ENCODE data around the gene DNAI7. TPM values are rescaled to one million over a fixed set of nuclear protein-coding genes. Genes with fewer than 3 reads are reported as not detected.

The DNAI7 gene
- total and polyA plus RNA-seq, 2 donors (not counting 1 experiment from before 2014, with no cell fraction given) = 0.62 TPM; not detected in 1

DNA sequence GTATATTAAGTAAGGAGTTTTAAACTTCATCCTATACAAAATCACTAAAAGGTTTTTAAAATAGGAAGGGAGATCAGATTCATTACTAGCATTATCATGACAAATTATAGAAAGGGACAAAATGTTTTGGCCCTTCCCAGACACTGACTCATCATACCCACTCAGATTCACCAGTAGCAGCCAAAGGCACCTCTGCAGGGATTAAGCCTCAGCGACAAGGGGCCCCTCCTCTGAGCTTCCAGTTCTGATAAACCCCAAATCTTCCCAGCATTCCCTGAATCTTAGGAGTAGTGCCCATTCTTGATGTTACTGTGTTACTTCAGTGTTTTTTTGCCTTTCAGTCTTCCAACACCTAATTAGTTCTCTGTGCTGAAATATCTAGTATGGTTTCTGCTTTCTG, 41.2 kb upstream of the DNAI7 start:
- Histone ChIP-seq H3K79me2 (ENCODE audit: control insufficient read depth, insufficient read depth, low read length) (peaks cover 66% of the 10 kb centered on the region), H3K9me3 (ENCODE audit: control extremely low read depth in 1 of 3, control insufficient read depth in 2 of 3, insufficient read depth in 1 of 3, low read length in 2 of 3) (no peaks in the 10 kb centered on the region), H4K20me1 (ENCODE audit: control insufficient read depth, insufficient read depth, low read length, poor library complexity, severe bottlenecking) (peaks cover 19% of the 10 kb centered on the region), H3K9ac (ENCODE audit: low read length) (no peak overlapping the region), H2AFZ (ENCODE audit: insufficient read depth, low read depth, low read length, poor library complexity, severe bottlenecking) (no peak overlapping the region), H3K4me1 (ENCODE audit: control insufficient read depth in 2 of 2, insufficient read depth in 2 of 2, low read length in 2 of 2) (no peaks in the 10 kb centered on the region), H3K4me2 (replicated peaks; ENCODE audit: low read depth, low read length, poor library complexity, severe bottlenecking) (no peak overlapping the region), H3K36me3 (replicated peaks in 1 of 2; ENCODE audit: control extremely low read depth in 1 of 2, control insufficient read depth in 1 of 2, extremely low read depth in 1 of 2, insufficient read depth in 2 of 2, low read length in 1 of 2) (peaks cover 6 to 23% of the 10 kb centered on the region in 2 experiments), H3K27me3 (replicated peaks in 1 of 4; ENCODE audit: control extremely low read depth in 1 of 4, control insufficient read depth in 3 of 4, insufficient read depth in 4 of 4, low read length in 3 of 4) (no peaks in the 10 kb centered on the region), H3K27ac (ENCODE audit: low read length in 2 of 2) (no peak overlapping the region), H3K4me3 (ENCODE audit: control extremely low read depth in 1 of 5, extremely low read depth in 1 of 5, insufficient read depth in 1 of 5, low read depth in 2 of 5, low read length in 4 of 5) (no peak overlapping the region)
- DNase-seq = no peak
- ChIA-PET POLR2A (interaction anchor here (0.5 kb wide), 1 partner anchor 15 kb away, joined by 3 read pairs; no protein-coding TSS in a partner anchor), CTCF (no interaction called here)
- no peak overlapping the region for H3K4me3 Mint-ChIP-seq
- no peak overlapping the region for H3K27ac Mint-ChIP-seq
- TF ChIP-seq CTCF (IDR thresholded peaks at IDR 0.05) (no peak), EZH2 (IDR thresholded peaks at IDR 0.05; ENCODE audit: borderline replicate concordance, insufficient read depth, low read depth, low read length, poor library complexity, severe bottlenecking) (no peak)
- H3K27me3 Mint-ChIP-seq = no peaks in the 10 kb centered on the region
- peaks cover 4% of the 10 kb centered on the region for H3K4me1 Mint-ChIP-seq
- no peaks in the 10 kb centered on the region for H3K9me3 Mint-ChIP-seq (ENCODE audit: insufficient read depth)
- intact Hi-C loops (cut with micrococcal nuclease) = no loop called here
- ATAC-seq (ENCODE audit: low read depth) = no peak
- WGBS (ENCODE audit: insufficient coverage) = no CpG with 5 or more reads among the region's 1 CpG

- no peak for DNase-seq
- Mint-ChIP-seq H3K27ac (no peak overlapping the region), H3K4me1 (no peaks in the 10 kb centered on the region), H3K9me3 (ENCODE audit: insufficient read depth) (no peaks in the 10 kb centered on the region), H3K27me3 (no peaks in the 10 kb centered on the region), H3K4me3 (no peak overlapping the region)
- peaks cover 4 to 10% of the 10 kb centered on the region in 2 experiments for H3K36me3 ChIP-seq (replicated peaks in 1 of 2; ENCODE audit: control extremely low read depth in 1 of 2, control insufficient read depth in 1 of 2, extremely low read depth in 1 of 2, insufficient read depth in 2 of 2, low read length in 1 of 2)
- H3K9me3 ChIP-seq (ENCODE audit: control extremely low read depth in 1 of 3, control insufficient read depth in 2 of 3, insufficient read depth in 1 of 3, low read length in 2 of 3) = no peaks in the 10 kb centered on the region
- no peaks in the 10 kb centered on the region for H3K27me3 ChIP-seq (replicated peaks in 1 of 4; ENCODE audit: control extremely low read depth in 1 of 4, control insufficient read depth in 3 of 4, insufficient read depth in 4 of 4, low read length in 3 of 4)
- POLR2A ChIA-PET = no interaction called here
- CTCF ChIA-PET = interaction anchor here (0.9 to 1.0 kb wide), 2 partner anchors 26 to 58 kb away, joined by 3 read pairs; no protein-coding TSS in a partner anchor
- no CpG with 5 or more reads among the region's 1 CpG for WGBS (ENCODE audit: insufficient coverage)
- H3K79me2 ChIP-seq (ENCODE audit: control insufficient read depth, insufficient read depth, low read length) = no peaks in the 10 kb centered on the region
- H3K4me1 ChIP-seq (ENCODE audit: control insufficient read depth in 2 of 2, insufficient read depth in 2 of 2, low read length in 2 of 2) = no peaks in the 10 kb centered on the region
- H3K4me3 ChIP-seq (ENCODE audit: control extremely low read depth in 1 of 5, extremely low read depth in 1 of 5, insufficient read depth in 1 of 5, low read depth in 2 of 5, low read length in 4 of 5) = no peak overlapping the region
- H3K9ac ChIP-seq (ENCODE audit: low read length) = no peak overlapping the region
- intact Hi-C loops (cut with micrococcal nuclease) = no loop called here
- TF ChIP-seq EZH2 (IDR thresholded peaks at IDR 0.05; ENCODE audit: borderline replicate concordance, insufficient read depth, low read depth, low read length, poor library complexity, severe bottlenecking) (no peak), CTCF (IDR thresholded peaks at IDR 0.05) (no peak)
- no peak overlapping the region for H3K4me2 ChIP-seq (replicated peaks; ENCODE audit: low read depth, low read length, poor library complexity, severe bottlenecking)
- no peaks in the 10 kb centered on the region for H4K20me1 ChIP-seq (ENCODE audit: control insufficient read depth, insufficient read depth, low read length, poor library complexity, severe bottlenecking)
- H2AFZ ChIP-seq (ENCODE audit: insufficient read depth, low read depth, low read length, poor library complexity, severe bottlenecking) = no peak overlapping the region
- H3K27ac ChIP-seq (ENCODE audit: low read length in 2 of 2) = no peak overlapping the region
- no peak for ATAC-seq (ENCODE audit: low read depth)
These were observed 18.4 kb upstream of the DNAI7 start for GRCh38 chr12:25213338-25213737.

Data from B cell (primary cell).